NCI-H2107 (cell line): Measurements from ENCODE around the gene FADS6.

ENCODE experiments used
- DNase-seq: peaks from one replicate; lab custom pipeline; 2025; lab: John Stamatoyannopoulos, UW

FADS6 gene

GRCh38 chr17:74866198-74866835 lies 27.1 kb downstream of the FADS6 start:
- no peak for DNase-seq

DNA sequence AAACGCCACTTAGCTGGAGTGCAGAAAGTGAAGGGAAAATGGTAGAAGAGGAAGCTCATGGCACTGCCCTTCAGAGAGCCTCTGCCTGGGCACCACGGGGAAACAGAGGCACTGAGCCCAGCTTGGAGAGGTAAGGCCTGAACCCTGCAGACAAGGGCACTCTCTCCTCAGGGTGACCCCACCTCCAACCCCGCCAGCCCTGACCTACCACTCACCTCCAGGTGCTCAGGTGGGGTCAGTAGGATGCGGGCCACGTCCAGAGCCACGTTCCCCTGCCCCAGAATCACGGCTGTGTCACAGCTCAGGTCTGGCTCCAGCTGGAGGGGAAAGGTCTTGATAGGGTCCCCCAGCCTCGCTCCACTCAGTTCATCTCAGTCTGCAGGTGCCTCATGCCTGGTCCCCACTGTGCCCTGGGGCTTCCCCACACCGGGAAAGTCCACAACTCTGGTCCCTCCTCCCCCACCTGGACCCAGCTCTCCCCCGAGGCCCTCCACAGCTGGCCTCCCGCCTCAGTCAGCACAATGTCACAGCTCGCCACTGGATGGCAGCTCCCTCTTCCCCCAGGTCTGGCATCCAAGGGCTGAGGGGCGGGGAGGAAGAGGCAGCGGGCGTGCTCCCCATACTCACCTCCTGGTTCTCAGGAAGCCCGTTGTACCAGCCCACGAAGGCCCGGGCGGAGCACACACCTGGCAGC lies 27.8 kb downstream of the FADS6 start:
- no peak for DNase-seq

GRCh38 chr17:74864866-74865395 lies 28.5 kb downstream of the FADS6 start:
- DNase-seq = no peak

DNA sequence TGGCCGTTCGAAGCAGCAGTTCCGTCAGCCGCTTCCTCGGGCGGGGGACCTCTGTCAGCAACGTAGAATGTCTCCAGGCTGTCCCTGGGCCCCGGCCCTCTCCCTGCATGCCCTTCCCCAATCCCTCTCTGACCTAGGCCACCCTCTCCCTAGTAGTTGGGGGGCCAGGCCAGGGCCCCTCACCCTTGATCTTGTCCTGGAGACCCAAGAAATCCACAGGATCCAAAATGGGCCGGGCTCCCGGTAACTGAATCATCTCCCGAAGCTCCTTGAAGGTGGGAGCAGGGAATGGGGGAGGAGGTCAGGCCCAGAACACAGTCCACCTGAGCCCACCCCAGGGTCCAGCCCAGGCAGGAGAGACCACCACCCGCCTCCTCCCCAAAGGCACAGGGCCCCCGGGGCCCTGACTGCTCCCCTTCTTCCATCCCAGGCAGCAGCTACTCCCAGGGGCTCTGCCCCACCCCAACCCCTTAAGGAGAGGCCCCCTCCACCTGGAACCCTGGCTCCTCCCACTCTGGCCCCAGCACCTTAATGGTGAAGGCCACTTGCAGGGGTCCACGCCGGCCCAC lies 29.1 kb downstream of the FADS6 start:
- DNase-seq = no peak

DNA sequence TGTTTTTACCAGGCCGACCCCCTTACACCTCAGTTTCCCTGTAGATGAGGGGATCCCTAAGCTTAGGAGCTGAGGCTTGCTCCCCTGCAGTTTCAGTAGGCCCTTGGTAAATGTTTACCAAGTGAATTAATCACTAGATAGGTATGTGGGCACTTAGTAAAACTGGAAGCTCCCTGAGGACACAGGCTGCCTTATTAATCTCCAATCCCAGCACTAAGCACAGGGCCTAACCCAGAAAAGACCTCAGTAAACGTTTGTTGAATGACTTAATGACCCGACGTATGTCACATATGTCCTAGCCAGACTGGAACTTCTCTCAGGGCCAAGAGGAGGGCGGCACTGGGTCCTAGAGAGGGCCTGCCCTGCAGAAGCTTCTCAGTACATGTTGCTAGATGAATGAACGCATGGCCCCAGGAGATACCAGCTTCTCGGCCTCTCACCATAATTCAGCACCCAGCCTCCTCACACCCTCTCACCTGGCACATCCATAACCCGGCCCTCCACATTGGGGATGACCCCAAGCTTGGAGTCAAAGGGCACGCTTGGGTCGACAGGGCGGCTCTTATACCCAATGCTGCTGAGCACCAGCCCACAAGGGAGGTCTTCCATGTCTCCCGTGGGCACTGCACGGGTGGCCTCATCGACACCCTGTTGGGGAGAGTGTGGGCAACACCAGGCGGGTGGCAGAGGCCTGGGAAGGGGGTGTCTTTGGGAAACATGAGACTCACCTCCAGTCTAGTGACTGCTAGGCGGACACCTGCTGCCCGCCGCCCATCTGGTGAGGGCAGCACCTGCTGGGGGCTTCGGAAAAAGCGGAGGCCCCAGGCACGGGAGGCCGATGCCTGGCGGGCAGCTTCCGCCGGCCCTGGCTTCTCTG lies 29.8 kb downstream of the FADS6 start:
- no peak for DNase-seq

DNA sequence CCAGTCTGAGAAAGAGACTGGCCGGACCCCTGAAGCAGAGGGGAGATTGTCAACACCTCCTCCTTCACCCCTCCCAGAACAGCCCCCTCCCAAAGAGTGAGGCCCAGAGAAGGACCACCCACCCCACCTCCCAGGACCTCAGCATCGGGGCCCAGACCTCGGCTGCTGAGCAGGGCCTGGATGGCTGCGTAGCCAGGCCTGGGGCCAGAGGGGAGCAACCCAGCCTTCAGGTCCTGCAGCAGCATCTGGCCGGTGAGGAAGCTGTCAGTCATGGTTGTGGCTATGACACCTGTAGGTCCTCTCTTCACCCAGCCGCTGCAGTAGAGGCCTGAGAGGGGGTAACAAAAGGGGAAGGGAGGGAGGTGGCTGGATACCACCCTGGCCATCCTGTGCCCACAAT lies 30.5 kb downstream of the FADS6 start:
- no peak for DNase-seq

- DNase-seq = no peak
Observed at GRCh38 chr17:74862108-74862901, 31.1 kb downstream of the FADS6 start.

- DNase-seq = no peak
Observed at GRCh38 chr17:74861662-74862107, 31.7 kb downstream of the FADS6 start.

DNA sequence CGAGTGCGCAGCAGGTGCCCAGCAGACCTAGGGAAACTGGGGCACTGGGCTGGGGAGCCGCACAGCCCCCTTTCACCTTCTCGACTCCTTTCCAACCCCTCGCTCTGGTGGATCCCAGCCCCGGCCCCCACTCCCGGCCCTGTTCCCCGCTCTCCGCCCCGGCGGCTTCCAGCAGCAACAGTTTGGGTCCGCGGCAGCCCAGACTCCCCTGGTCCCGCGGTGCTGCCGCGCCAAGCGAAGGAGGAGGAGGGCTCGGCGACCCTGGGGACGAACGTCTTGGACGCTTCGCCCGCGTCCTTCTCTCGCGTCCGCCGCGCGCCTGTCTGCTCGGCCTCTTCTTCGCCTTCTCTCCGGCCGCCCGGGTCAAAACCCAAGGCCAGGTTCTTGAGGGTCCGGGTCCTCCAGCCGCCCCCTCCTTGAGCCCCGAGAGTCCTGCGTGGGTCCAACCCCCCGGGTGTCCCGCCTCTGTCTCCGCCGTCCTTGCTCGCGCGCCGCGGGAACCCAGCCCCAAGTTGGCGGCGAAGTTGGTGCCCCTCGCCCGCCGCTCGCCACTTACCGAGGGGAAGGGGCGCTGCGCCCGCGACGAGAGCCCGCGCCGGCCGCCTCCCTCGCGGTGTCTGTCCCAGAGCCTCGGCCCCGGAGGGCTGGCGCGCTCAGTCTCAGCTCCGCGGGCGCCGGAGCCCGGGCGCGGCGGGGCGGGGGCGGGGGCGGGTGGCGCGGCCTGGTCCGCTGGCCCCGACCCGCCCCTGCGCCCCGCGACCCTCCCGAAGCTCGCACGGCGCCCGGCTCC lies 32.4 kb downstream of the FADS6 start:
- no peak for DNase-seq

- no peak for DNase-seq
Observed at GRCh38 chr17:74860229-74860871, 33.1 kb downstream of the FADS6 start.

GRCh38 chr17:74859459-74860228 lies 33.8 kb downstream of the FADS6 start, which contains the start of gene GRIN2C:
TSS of gene GRIN2C (minus strand) at chr17:74859885. CDS start at chr17:74855092, 4,793 bp downstream.
- no peak for DNase-seq

DNA sequence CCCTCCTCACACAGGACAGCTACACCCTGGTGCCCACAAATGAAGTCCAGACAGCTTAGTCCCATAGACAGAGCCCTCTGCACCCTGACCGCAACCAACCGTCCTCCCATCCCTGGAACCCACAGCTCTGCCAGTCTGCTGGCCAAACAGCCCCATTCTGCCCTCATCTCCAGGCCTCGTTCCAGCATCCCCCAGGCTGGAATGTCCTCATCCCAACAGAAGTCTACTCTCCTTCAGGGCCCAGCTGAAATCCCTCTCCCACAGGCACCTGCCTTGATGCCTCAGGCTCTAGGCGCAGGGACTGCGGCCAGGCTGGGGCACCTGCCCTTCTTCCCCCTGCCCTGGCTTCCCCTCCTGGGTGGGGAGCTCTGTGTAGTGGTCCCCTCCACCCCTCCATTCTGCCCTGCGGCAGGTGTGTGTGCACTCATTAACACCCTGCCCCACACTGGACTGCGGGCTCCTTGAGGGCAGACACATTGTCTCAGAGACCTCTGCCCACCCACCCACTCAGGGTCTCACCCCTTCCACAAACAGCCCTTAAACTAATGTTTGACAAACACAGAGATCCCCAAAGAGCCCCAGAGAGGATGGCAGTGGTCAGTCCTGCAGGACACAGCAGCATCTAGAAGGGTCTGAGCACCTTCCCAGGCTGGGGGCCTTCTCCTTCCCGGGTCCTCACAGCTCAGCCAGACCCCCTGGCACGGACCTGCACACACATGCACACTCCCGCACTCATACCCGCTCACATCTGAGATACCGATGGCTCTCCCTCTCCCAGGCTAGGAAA lies 34.6 kb downstream of the FADS6 start:
- no peak for DNase-seq

DNA sequence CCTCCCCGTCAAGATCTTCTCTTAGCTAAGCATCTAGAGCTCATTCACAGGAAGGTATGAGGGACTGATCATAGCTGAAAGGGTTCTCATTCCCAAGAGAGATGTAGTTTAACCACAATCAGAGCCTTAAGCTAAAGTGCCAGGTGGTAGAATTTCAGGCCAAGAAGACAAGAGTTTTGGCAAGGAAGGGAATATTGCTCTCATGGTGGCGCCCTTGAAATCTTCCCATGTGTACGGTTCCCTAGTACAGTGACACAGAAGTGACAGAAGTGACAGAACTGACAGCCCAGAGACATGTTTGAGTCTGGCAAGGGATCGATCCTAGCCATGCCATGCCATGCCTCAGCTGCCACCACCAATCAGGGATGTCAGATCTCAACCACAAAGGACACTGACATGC lies 36.2 kb downstream of the FADS6 start:
- DNase-seq = no peak

- no peak for DNase-seq
Observed at GRCh38 chr17:74856112-74856511, 37.3 kb downstream of the FADS6 start.

DNA sequence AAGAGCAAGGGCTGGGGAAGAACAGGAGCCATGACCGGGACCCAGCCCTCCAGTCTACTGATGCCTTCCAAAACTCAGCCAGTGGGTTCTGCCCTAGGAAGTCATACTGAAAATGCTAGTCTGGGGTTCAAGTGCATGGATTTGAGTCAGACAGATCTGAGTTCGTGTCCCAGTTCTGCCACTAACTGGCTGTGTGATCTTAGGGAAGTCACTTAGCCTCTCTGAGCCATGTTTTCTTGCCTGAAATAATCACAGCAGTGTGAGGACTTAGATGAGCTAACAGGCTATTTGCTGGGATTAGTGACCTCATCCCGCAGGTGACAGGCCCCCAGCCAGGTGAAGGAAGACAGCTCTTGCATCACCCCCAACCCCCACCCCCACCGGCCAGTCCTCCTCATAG lies 38.1 kb downstream of the FADS6 start:
- DNase-seq = no peak

DNA sequence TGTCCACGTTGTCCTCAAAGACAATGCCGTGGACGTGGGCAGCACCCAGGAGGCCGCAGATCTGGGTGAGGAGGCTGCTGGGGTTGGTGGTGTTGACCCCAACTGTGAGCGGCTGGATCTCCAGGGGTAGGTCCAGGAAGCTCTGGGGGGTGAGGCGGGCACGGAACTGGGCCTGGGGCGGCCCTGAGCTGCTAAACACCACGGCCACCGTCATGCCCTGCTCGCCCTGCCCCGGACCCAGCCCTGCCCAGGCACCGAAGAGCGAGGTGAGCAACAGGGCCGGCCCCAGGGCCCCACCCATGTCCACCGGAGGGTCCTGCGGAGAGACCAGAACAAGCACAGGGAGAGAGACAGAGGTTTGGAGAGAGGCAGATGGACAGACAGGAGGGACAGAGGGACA lies 38.6 kb downstream of the FADS6 start:
- no peak for DNase-seq

- DNase-seq = no peak
Observed at GRCh38 chr17:74853669-74854068, 39.8 kb downstream of the FADS6 start.

GRCh38 chr17:74853048-74853397 lies 40.4 kb downstream of the FADS6 start:
- DNase-seq = no peak
